NCI-H2107 treated with DMSO at 0.1 percent for 48 hours (cell line): Measurements from ENCODE around the gene ZSCAN16.
"Not testable (repeated sequence)": the region's sequence is repeated elsewhere in the genome, so short reads cannot be mapped to it uniquely, and the experiment has no call there.

ENCODE experiments used
- DNase-seq: peaks from one replicate; lab custom pipeline; 2025; ENCODE audit not compliant: unreplicated experiment; lab: John Stamatoyannopoulos, UW

ZSCAN16 gene

GRCh38 chr6:28124350-28124970 is at the start of gene ZSCAN16:
ZSCAN16 (plus strand) TSS chr6:28124609; CDS start chr6:28125444, 835 bp downstream.
- DNase-seq = peak; percentile 36

GRCh38 chr6:28078050-28078449 is 46.4 kb upstream of the ZSCAN16 start:
- no peak for DNase-seq

- DNase-seq = no peak
These were observed 45.6 kb upstream of the ZSCAN16 start for GRCh38 chr6:28078836-28079235.

GRCh38 chr6:28080381-28080630 is 44.1 kb upstream of the ZSCAN16 start, which contains the start of gene ZNF165:
ZNF165 (plus strand) TSS chr6:28080568; CDS start chr6:28085481, 4,913 bp downstream.
- not testable (repeated sequence) for DNase-seq

- peak; percentile 36 for DNase-seq
These were observed 43.6 kb upstream of the ZSCAN16 start for GRCh38 chr6:28080631-28081485.

- DNase-seq = no peak
These were observed 43.0 kb upstream of the ZSCAN16 start for GRCh38 chr6:28081486-28081751.

GRCh38 chr6:28082939-28083338 is 41.5 kb upstream of the ZSCAN16 start:
- no peak for DNase-seq

GRCh38 chr6:28089054-28089453 is 35.4 kb upstream of the ZSCAN16 start:
- DNase-seq = no peak

GRCh38 chr6:28090917-28091586 is 33.4 kb upstream of the ZSCAN16 start:
- DNase-seq = no peak

GRCh38 chr6:28102222-28102621 is 22.2 kb upstream of the ZSCAN16 start:
- DNase-seq = not testable (repeated sequence)

- DNase-seq = not testable (repeated sequence)
These were observed 21.7 kb upstream of the ZSCAN16 start for GRCh38 chr6:28102699-28103098.

- peak; percentile 19 for DNase-seq
These were observed 19.8 kb upstream of the ZSCAN16 start for GRCh38 chr6:28104392-28105244.

GRCh38 chr6:28105245-28105639 is 19.2 kb upstream of the ZSCAN16 start:
- DNase-seq = no peak

- DNase-seq = no peak
These were observed 16.9 kb upstream of the ZSCAN16 start for GRCh38 chr6:28107506-28107905.

GRCh38 chr6:28111964-28112363 is 12.4 kb upstream of the ZSCAN16 start:
- no peak for DNase-seq

GRCh38 chr6:28115799-28116198 is 8.6 kb upstream of the ZSCAN16 start:
- DNase-seq = no peak

- DNase-seq = no peak
These were observed 6.9 kb upstream of the ZSCAN16 start for GRCh38 chr6:28117386-28118050.

GRCh38 chr6:28118217-28118616 is 6.2 kb upstream of the ZSCAN16 start:
- no peak for DNase-seq

- DNase-seq = no peak
These were observed 2.5 kb upstream of the ZSCAN16 start for GRCh38 chr6:28121876-28122275.

- DNase-seq = not testable (repeated sequence)
These were observed 2.1 kb upstream of the ZSCAN16 start for GRCh38 chr6:28122283-28122682.

- DNase-seq = no peak
These were observed 553 bp downstream of the ZSCAN16 start for GRCh38 chr6:28124971-28125353.
